RWPE2 (cell line): Measurements from ENCODE around the gene GLT8D2.

Experiments
- ATAC-seq: fragments of 200-7000 bp; cut with Tn5 transposase; 3 replicates; pipeline ENCODE4 v1.9.1; 2021; ENCODE audit warnings: low read depth
- DNase-seq: peaks from one replicate; pipeline ENCODE4 v3.0.0-alpha.2; 2020; ENCODE audit warnings: low spot score
- H3K27ac ChIP-seq: fragments of 450-650 bp; 2 replicates; pipeline ENCODE4 v1.5.1; 2017; ENCODE audit warnings: mild to moderate bottlenecking; ENCODE audit not compliant: poor library complexity, severe bottlenecking
- H3K27me3 ChIP-seq: fragments of 250-450 bp; sonication (Bioruptor Pico); 2 replicates; pipeline ENCODE4 v1.5.1; 2021; ENCODE audit warnings: mild to moderate bottlenecking, moderate library complexity; ENCODE audit not compliant: insufficient read depth, poor library complexity, severe bottlenecking
- H3K36me3 ChIP-seq: fragments of 250-450 bp; sonication (Bioruptor Pico); 2 replicates; pipeline ENCODE4 v1.5.1; 2020; ENCODE audit warnings: low read depth, mild to moderate bottlenecking, moderate library complexity
- H3K4me1 ChIP-seq: fragments of 250-450 bp; sonication (Bioruptor Pico); 2 replicates; pipeline ENCODE4 v1.5.1; 2021; ENCODE audit warnings: mild to moderate bottlenecking, moderate library complexity; ENCODE audit not compliant: insufficient read depth, poor library complexity, severe bottlenecking
- H3K4me3 ChIP-seq: fragments of 250-450 bp; sonication (Bioruptor Pico); 2 replicates; pipeline ENCODE4 v1.5.1; 2021; ENCODE audit warnings: mild to moderate bottlenecking, moderate library complexity; ENCODE audit not compliant: severe bottlenecking
- H3K9me3 ChIP-seq: fragments of 250-450 bp; sonication (Bioruptor Pico); 2 replicates; pipeline ENCODE4 v1.5.1; 2021; ENCODE audit warnings: mild to moderate bottlenecking, moderate library complexity; ENCODE audit not compliant: severe bottlenecking
- TF ChIP-seq, protein P1 (sequence below): fragments of 450-650 bp; IDR thresholded peaks from one replicate; pipeline ENCODE4 v1.5.1; 2017; ENCODE audit warnings: mild to moderate bottlenecking, moderate library complexity; ENCODE audit not compliant: poor library complexity, severe bottlenecking

Gene GLT8D2

DNA sequence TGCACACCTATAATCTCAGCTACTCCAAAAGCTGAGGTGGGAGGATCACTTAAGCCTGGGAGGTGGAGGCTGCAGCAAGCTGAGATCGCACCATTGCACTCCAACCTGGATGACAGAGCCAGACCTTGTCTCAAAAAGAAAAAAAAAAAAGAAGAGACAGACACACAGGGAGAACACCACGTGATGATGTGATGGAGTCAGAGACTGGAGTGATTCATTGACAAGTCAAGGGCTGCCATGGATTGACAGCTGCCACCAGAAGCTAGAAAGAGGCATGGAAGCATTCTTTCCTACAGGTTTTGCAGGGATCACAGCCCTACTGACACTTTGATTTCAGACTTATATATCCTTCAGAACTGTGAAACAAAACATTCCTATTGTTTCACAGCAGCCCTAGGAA is 10.8 kb upstream of the GLT8D2 start:
- ATAC-seq (no peak), DNase-seq (no peak)
- TF ChIP-seq, protein P1, sequence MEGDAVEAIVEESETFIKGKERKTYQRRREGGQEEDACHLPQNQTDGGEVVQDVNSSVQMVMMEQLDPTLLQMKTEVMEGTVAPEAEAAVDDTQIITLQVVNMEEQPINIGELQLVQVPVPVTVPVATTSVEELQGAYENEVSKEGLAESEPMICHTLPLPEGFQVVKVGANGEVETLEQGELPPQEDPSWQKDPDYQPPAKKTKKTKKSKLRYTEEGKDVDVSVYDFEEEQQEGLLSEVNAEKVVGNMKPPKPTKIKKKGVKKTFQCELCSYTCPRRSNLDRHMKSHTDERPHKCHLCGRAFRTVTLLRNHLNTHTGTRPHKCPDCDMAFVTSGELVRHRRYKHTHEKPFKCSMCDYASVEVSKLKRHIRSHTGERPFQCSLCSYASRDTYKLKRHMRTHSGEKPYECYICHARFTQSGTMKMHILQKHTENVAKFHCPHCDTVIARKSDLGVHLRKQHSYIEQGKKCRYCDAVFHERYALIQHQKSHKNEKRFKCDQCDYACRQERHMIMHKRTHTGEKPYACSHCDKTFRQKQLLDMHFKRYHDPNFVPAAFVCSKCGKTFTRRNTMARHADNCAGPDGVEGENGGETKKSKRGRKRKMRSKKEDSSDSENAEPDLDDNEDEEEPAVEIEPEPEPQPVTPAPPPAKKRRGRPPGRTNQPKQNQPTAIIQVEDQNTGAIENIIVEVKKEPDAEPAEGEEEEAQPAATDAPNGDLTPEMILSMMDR = no peak

DNA sequence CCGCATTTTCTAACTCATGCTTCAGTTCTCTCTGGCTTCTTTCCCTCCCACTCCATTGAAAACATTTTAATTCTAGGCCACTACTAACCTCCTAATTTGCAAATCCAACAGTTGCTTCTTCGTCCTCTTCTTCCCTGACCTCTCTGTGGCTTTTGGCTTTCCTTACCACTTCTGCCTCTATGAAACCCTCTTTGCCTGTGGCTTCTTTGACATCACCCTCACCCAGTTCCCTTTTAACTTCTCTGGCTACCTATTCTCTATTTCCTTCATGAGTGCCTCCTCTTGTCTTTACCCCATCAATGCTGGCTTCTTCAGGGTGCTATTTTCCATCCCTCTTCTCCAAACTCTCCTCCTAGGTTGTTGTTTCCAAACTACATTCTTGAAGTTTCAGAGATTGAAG is 10.0 kb upstream of the GLT8D2 start:
- TF ChIP-seq, protein P1 = no peak
- Histone ChIP-seq H3K4me1 (peaks cover 11% of the 10 kb centered on the region), H3K36me3 (no peaks in the 10 kb centered on the region), H3K27ac (no peak overlapping the region), H3K9me3 (no peaks in the 10 kb centered on the region), H3K4me3 (no peak overlapping the region), H3K27me3 (no peaks in the 10 kb centered on the region)
- no peak for ATAC-seq
- no peak for DNase-seq

More for the DNA sequence above, 10.8 kb upstream of the GLT8D2 start:
- Histone ChIP-seq H3K9me3 (no peaks in the 10 kb centered on the region), H3K4me1 (peaks cover 11% of the 10 kb centered on the region), H3K4me3 (no peak overlapping the region), H3K27me3 (no peaks in the 10 kb centered on the region), H3K27ac (no peak overlapping the region), H3K36me3 (no peaks in the 10 kb centered on the region)

DNA sequence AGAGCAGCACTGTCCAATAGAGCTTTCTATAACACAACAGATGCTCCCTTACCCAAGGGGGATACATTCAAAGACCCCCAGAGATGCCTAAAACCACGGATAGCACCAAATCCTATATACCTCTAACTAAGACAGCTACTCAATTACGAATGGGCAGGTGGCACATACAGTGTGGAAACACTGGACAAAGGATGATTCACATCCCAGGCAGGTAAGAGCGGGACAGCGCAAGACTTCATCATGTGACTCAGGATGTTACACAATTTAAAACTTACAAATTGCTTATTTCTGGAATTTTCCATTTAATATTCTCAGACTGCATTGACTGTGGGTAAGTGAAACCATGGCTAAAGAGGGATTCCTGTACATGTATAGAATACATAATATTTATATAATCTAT is 8.8 kb upstream of the GLT8D2 start:
- ATAC-seq (peak; percentile 95), DNase-seq (no peak)
- Histone ChIP-seq H3K27me3 (no peaks in the 10 kb centered on the region), H3K4me1 (peaks cover 11% of the 10 kb centered on the region), H3K9me3 (no peaks in the 10 kb centered on the region), H3K36me3 (no peaks in the 10 kb centered on the region), H3K4me3 (no peak overlapping the region), H3K27ac (peak overlapping the region; percentile 24)
- TF ChIP-seq, protein P1 = no peak

DNA sequence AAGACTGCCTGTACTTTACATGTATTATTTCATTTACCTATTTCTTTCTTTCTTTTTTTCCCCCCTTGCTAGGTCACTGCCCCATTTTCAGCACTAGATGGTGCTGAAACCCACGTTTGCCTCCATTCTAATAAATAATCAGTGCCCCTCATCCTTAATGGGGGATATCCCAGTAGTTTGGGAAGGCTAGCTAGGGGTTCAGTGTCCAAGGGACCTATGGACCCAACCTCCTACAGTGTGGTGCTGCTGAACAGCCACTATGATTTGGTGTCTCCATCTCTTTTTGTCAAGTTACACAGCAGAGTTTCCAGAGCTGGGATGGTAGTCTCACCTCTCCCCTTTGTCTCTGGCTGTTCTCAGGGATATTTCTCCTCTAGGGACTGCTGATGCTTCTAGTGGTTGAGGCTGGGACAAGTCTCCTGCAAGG is 7.8 kb upstream of the GLT8D2 start:
- ATAC-seq (no peak), DNase-seq (no peak)
- no peak overlapping the region for H3K27ac ChIP-seq
- H3K4me3 ChIP-seq = no peak overlapping the region
- no peaks in the 10 kb centered on the region for H3K36me3 ChIP-seq
- peaks cover 11% of the 10 kb centered on the region for H3K4me1 ChIP-seq
- no peaks in the 10 kb centered on the region for H3K27me3 ChIP-seq
- H3K9me3 ChIP-seq = no peaks in the 10 kb centered on the region
- TF ChIP-seq, protein P1 = peak; percentile 81

DNA sequence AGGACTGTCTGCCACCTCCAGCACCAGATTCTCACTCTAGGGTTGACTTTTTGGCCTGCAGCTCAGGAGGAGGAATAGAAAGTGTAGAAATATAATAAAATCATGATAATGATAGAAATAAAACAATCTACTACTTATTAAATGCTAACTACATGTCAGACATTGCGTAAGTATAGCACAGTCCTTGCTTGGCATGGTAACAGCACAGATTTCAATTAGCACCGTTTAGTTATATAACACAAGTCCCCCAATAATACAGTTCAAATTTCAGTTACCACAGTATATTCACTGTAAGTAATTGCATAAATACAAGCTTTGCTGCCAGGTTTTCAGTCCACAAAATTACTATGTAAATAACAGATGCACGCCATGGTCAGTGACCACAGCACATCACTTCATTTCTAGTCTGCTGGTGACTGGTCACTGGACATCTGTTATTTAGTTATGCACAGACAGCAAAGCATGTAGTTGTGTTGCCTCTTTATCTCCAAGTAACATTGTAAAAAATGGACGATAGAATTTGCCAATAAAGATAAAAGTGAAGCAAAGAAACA is 6.5 kb upstream of the GLT8D2 start:
- H3K9me3 ChIP-seq = no peaks in the 10 kb centered on the region
- no peaks in the 10 kb centered on the region for H3K27me3 ChIP-seq
- TF ChIP-seq, protein P1 = no peak
- ATAC-seq (no peak), DNase-seq (no peak)
- no peak overlapping the region for H3K4me3 ChIP-seq
- H3K4me1 ChIP-seq = peaks cover 11% of the 10 kb centered on the region
- H3K27ac ChIP-seq = no peak overlapping the region
- no peaks in the 10 kb centered on the region for H3K36me3 ChIP-seq
